MCF 10A (cell line): ENCODE data around the gene RNF207. TPM values are rescaled to one million over a fixed set of nuclear protein-coding genes. Genes with fewer than 3 reads are reported as not detected.
"Not testable (repeated sequence)": the region's sequence is repeated elsewhere in the genome, so short reads cannot be mapped to it uniquely, and the experiment has no call there.

Experiments used
- BruUV-seq: library from RNA; stranded (reverse); fragments of 400-500 nt; replicated peaks from 2 replicates; lab custom pipeline; 2021; lab: Mats Ljungman, UMichigan
- CTCF ChIA-PET: fragments of 300-600 bp; sonication (Branson Sonifier 250); formaldehyde crosslinking; extraction: SDS; loops from one replicate; lab custom pipeline; 2021; ENCODE audit warnings: antibody characterized with exemption, inconsistent platforms; lab: Yijun Ruan, JAX
- POLR2A ChIA-PET: fragments of 300-600, 350-650 bp; sonication (Branson Sonifier 250); formaldehyde crosslinking; extraction: SDS; loops from one replicate; lab custom pipeline; 2020; ENCODE audit warnings: antibody characterized with exemption, inconsistent platforms; lab: Yijun Ruan, JAX
- DNase-seq: peaks from one replicate; pipeline ENCODE4 v3.0.0-alpha.2; 2018; ENCODE audit not compliant: unreplicated experiment
- H3K27ac Mint-ChIP-seq: one replicate; pipeline ENCODE4 v1.8.0; 2022; ENCODE audit warnings: mild to moderate bottlenecking, low read depth, mixed read lengths; ENCODE audit not compliant: unreplicated experiment
- H3K27me3 Mint-ChIP-seq: one replicate; pipeline ENCODE4 v1.8.0; 2022; ENCODE audit warnings: mixed read lengths; ENCODE audit not compliant: insufficient read depth, unreplicated experiment
- H3K36me3 Mint-ChIP-seq: one replicate; pipeline ENCODE4 v1.8.0; 2022; ENCODE audit warnings: mild to moderate bottlenecking, moderate library complexity, mixed read lengths; ENCODE audit not compliant: insufficient read depth, unreplicated experiment
- H3K4me1 Mint-ChIP-seq: one replicate; pipeline ENCODE4 v1.8.0; 2022; ENCODE audit warnings: mixed read lengths; ENCODE audit not compliant: insufficient read depth, unreplicated experiment
- H3K4me3 Mint-ChIP-seq: one replicate; pipeline ENCODE4 v1.8.0; 2022; ENCODE audit warnings: mild to moderate bottlenecking, moderate library complexity, mixed read lengths; ENCODE audit not compliant: unreplicated experiment
- H3K9me3 Mint-ChIP-seq: one replicate; pipeline ENCODE4 v1.8.0; 2022; ENCODE audit warnings: mixed read lengths; ENCODE audit not compliant: unreplicated experiment
- intact Hi-C: fragments of 100-400 bp; cut with micrococcal nuclease; formaldehyde crosslinking; loops from 2 replicates; pipeline ENCODE4 v1.14.1; 2022
- total RNA-seq: library from RNA; stranded (reverse); gene quantifications from 2 replicates; pipeline ENCODE4 v1.2.3, GENCODE V29; 2022
- TF ChIP-seq, protein P1 (sequence below): fragments of 200-600 bp; IDR thresholded peaks from one replicate; pipeline ENCODE4 v1.8.0; 2022; ENCODE audit warnings: antibody characterized with exemption, mild to moderate bottlenecking; ENCODE audit not compliant: unreplicated experiment

RNF207 gene
- total RNA-seq, 1 experiment from 2014 or later: 6.2 TPM

- Mint-ChIP-seq H3K4me3 (no peak overlapping the region), H3K27ac (no peak overlapping the region), H3K36me3 (no peaks in the 10 kb centered on the region), H3K27me3 (no peaks in the 10 kb centered on the region), H3K4me1 (no peaks in the 10 kb centered on the region), H3K9me3 (no peaks in the 10 kb centered on the region)
- intact Hi-C loops: no loop called here
- CTCF ChIA-PET: interaction anchor here (0.7 kb wide), 1 partner anchor 13 kb away, joined by 3 read pairs; the partner anchor contains the start of gene RPL22
- POLR2A ChIA-PET: interaction anchor here (0.6 kb wide), 1 partner anchor 106 kb away, joined by 3 read pairs; no protein-coding TSS in a partner anchor
- no TSS peak for BruUV-seq
- TF ChIP-seq, protein P1, sequence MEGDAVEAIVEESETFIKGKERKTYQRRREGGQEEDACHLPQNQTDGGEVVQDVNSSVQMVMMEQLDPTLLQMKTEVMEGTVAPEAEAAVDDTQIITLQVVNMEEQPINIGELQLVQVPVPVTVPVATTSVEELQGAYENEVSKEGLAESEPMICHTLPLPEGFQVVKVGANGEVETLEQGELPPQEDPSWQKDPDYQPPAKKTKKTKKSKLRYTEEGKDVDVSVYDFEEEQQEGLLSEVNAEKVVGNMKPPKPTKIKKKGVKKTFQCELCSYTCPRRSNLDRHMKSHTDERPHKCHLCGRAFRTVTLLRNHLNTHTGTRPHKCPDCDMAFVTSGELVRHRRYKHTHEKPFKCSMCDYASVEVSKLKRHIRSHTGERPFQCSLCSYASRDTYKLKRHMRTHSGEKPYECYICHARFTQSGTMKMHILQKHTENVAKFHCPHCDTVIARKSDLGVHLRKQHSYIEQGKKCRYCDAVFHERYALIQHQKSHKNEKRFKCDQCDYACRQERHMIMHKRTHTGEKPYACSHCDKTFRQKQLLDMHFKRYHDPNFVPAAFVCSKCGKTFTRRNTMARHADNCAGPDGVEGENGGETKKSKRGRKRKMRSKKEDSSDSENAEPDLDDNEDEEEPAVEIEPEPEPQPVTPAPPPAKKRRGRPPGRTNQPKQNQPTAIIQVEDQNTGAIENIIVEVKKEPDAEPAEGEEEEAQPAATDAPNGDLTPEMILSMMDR: no peak
- no peak for DNase-seq
Measured at GRCh38 chr1:6212193-6212959, 6.5 kb downstream of the RNF207 start.

GRCh38 chr1:6218375-6219164 lies 12.7 kb downstream of the RNF207 start:
- intact Hi-C loops: no loop called here
- no TSS peak for BruUV-seq
- no peaks in the 10 kb centered on the region for H3K9me3 Mint-ChIP-seq
- CTCF ChIA-PET: no interaction called here
- H3K4me3 Mint-ChIP-seq: no peak overlapping the region
- TF ChIP-seq, protein P1: no peak
- no peak for DNase-seq
- H3K27me3 Mint-ChIP-seq: no peaks in the 10 kb centered on the region
- H3K4me1 Mint-ChIP-seq: peaks cover 9% of the 10 kb centered on the region
- H3K36me3 Mint-ChIP-seq: peaks cover 11% of the 10 kb centered on the region
- POLR2A ChIA-PET: interaction anchor here (0.9 kb wide), 1 partner anchor 14 kb away, joined by 3 read pairs; no protein-coding TSS in a partner anchor
- H3K27ac Mint-ChIP-seq: no peak overlapping the region

DNA sequence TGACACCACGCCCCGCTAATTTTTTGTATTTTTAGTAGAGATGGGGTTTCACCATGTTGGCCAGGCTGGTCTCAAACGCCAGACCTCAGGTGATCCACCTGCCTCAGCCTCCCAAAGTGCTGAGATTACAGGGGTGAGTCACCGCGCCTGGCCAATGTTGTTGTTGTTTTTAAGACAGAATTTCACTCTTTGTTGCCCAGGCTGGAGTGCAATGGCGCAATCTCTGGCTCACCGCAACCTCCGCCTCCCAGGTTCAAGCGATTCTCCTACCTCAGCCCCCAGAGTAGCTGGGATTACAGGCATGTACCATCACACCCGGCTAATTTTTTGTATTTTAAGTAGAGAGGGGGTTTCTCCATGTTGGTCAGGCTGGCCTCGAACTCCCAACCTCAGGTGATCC lies 13.7 kb downstream of the RNF207 start:
- CTCF ChIA-PET: interaction anchor here (1.1 to 1.8 kb wide), 2 partner anchors 15 to 25 kb away, joined by 3 read pairs; no protein-coding TSS in a partner anchor
- peaks cover 22% of the 10 kb centered on the region for H3K36me3 Mint-ChIP-seq
- POLR2A ChIA-PET: interaction anchor here (0.6 to 2.1 kb wide), 8 partner anchors 11 to 271 kb away, joined by 3 to 18 read pairs (median 3); partner anchors contain the start of gene ICMT
- BruUV-seq, H3K4me3 Mint-ChIP-seq, intact Hi-C loops, H3K4me1 Mint-ChIP-seq, H3K27me3 Mint-ChIP-seq, H3K9me3 Mint-ChIP-seq: not testable (repeated sequence)
- H3K27ac Mint-ChIP-seq: peak overlapping the region; percentile 85
- DNase-seq: peak; percentile 79

DNA sequence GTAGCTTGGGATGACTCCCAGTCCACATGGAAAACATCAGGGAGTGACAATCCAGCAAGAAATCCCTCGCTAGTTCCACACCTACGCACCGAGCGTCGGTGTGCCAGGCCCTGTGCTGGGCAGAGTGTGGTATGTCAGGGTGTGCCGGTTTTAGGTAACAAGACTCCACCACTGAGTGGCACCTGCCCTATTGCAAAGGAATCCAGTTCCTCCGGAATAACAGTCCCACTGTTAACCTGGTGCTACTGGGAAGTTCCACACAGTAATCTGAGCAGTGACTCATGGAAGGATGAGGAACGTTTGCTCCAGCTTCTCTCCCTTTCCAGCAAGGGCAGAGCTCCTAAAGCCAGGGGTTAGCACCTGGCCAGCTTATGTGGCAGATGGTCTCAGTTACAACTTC lies 14.3 kb downstream of the RNF207 start:
- BruUV-seq: no TSS peak
- Mint-ChIP-seq H3K9me3 (no peaks in the 10 kb centered on the region), H3K4me1 (peaks cover 9% of the 10 kb centered on the region), H3K27me3 (no peaks in the 10 kb centered on the region), H3K27ac (peak overlapping the region; percentile 85), H3K4me3 (no peak overlapping the region), H3K36me3 (peaks cover 28% of the 10 kb centered on the region)
- POLR2A ChIA-PET: interaction anchor here (0.5 to 2.1 kb wide), 10 partner anchors 10 to 774 kb away, joined by 3 to 18 read pairs (median 3); partner anchors contain the start of gene ICMT
- intact Hi-C loops: no loop called here
- TF ChIP-seq, protein P1: no peak
- CTCF ChIA-PET: interaction anchor here (1.1 to 1.8 kb wide), 2 partner anchors 16 to 25 kb away, joined by 3 read pairs; no protein-coding TSS in a partner anchor
- peak; percentile 84 for DNase-seq
